Activated CD8-positive, alpha-beta memory T cell treated with anti-CD3 and anti-CD28 coated beads for 36 hours (primary cell): Measurements from ENCODE around the gene C6orf132. TPM values are rescaled to one million over a fixed set of nuclear protein-coding genes. Genes with fewer than 3 reads are reported as not detected.

Experiments used
- CTCF ChIA-PET: fragments of 350-600 bp; sonication (Branson Sonifier 250); formaldehyde crosslinking; loops from one replicate; lab custom pipeline; 2021; ENCODE audit warnings: antibody characterized with exemption; lab: Charles Lee
- POLR2A ChIA-PET: fragments of 350-600 bp; sonication (Branson Sonifier 250); formaldehyde crosslinking; loops from one replicate; lab custom pipeline; 2021; ENCODE audit warnings: antibody characterized with exemption; lab: Charles Lee
- total RNA-seq, 2 experiments: library from RNA; stranded (reverse); gene quantifications; one replicate each; pipeline ENCODE4 v1.2.3, GENCODE V29; 2021

The C6orf132 gene
- total RNA-seq, 2 experiments from 2014 or later = 0.21 to 0.23 TPM

DNA sequence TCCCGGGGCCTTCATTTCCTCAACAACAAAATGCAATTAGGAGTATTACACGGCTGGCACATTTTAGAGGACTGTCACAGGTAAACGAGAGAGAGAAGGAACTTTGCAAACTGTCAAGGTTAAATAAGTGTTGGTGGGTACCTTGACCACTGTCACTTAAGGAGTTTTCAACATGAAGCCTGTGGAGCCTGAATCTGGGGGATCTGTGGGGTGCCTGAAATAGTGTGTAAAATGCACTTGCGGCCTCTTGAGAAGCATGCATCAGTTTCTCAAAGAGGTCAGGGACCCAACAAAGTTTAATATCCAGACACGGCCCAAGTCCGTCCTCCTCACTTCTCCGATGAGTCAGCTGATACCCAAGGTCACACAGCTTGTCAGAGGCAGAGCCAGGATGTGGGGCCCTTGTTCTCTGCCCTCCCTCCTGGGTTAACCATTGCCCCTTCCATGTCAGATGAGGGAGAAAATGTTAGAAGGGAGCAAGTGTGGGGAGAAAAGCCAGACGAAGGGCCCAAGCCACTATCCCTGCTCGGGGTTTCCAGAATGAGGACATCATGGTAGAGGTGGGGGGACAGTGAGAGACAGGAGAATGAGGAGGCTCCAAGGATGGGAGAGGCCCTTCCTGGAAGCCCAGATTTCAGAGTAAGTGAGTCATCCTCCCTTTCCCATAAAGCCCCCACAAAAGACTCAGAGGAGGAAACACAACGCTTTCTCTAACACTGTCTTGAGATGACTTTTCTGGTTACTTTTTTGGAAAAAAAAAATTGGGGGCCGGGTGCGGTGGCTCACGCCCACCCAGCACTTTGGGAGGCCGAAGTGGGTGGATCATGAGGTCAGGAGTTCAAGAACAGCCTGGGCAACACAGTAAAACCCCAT lies 42.2 kb downstream of the C6orf132 start:
- CTCF ChIA-PET = interaction anchor here (0.6 kb wide), 1 partner anchor 247 kb away, joined by 4 read pairs; no protein-coding TSS in a partner anchor
- POLR2A ChIA-PET = interaction anchor here (0.7 to 1.3 kb wide), 2 partner anchors 50 to 463 kb away, joined by 3 to 5 read pairs; partner anchors contain the start of genes TAF8 and UBR2

DNA sequence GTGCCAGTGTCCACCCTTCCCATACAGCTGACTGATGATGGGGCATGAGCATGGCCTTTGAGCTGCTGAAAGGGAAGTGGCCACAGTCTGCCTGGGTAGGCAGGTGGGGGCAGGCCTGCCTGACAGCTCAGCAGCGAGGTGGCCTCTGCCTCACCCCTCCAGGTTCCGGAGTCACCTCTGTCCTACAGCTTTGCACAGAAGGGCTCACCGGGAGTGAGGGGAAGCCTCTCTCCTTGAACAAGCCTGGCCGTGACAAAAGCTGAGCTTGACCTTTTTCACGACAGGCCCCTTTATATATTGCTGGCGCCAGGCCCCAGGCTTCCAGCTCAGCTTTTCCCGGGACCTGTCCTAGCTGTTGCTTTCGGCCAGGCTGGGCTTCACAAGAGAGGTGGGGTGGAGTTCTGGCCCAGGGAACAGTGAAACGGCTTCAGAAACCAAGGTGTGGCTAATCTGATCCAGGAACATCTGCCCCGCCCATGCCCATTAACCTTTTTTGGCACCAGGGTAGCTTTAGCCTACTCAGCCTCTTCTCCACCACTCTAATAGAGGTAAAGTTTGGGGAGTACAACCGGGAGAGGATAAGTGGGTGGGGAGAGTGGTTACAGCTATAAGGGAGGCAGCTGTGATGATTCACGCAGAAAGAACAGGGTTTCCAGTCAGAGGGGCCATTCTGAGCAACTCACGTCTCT lies 42.9 kb downstream of the C6orf132 start:
- ChIA-PET CTCF (interaction anchor here (0.6 to 1.5 kb wide), 2 partner anchors 246 to 313 kb away, joined by 3 to 4 read pairs; no protein-coding TSS in a partner anchor), POLR2A (interaction anchor here (0.6 to 1.3 kb wide), 5 partner anchors 12 to 653 kb away, joined by 3 to 5 read pairs (median 3); partner anchors contain the start of genes TAF8 and UBR2)

DNA sequence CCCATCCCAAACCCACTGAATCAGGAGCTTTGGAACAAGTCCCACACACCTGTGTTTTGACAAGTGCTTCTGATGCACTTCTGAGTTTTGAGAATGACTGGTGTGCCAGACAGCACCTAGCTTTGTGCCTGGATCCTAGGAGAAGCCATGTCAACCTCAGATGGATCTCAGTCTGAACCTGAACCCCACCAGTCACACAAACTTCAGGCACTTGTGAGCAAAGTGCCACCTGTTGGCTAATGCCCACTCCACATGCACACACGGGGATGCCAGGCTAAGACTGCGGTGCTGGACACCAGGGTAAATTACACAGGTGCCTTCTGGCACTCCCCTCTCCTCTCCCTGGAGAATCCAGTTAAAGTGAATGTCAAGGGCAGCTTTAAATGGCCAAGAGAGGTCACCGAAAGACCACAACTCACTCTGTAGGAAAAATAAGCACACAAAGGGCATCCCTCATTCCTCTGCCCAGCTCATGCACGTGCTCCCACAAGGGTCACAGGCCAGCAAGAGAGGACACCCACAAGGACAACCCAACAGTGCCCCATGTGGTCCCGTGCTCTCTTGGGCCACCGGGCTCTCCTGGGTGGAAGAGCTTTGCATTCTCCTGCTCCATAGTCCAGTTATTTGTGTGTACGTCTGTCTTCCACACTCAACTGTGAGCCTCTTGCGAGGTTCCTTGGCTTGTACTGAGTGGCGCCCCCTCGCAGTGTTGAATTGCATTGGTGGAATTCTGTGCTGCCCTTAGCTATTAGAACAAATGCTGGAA lies 46.5 kb downstream of the C6orf132 start:
- ChIA-PET CTCF (interaction anchor here (0.7 to 6.3 kb wide), 2 partner anchors 8 to 27 kb away, joined by 3 to 33 read pairs; no protein-coding TSS in a partner anchor), POLR2A (no interaction called here)

DNA sequence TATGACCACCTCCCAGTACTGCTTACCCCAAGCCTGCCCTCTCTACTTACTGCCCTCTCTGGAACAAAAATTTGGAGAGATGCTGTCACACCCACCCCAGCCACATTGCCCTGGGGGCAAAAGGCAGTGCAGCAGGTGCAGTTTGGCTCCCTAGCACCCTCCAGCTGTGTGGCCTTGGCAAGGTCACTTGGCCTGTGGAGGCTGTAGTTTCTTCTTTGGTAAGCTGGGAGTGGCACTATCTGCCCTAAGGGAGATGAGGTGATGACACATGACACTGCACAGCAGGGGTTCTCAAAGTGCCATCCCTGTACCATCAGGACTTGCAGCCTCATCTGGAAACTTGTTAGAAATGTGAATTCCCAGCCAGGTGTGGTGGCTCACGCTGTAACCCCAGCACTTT lies 47.3 kb downstream of the C6orf132 start:
- ChIA-PET POLR2A (no interaction called here), CTCF (interaction anchor here (0.7 to 6.3 kb wide), 2 partner anchors 9 to 27 kb away, joined by 3 to 33 read pairs; no protein-coding TSS in a partner anchor)

DNA sequence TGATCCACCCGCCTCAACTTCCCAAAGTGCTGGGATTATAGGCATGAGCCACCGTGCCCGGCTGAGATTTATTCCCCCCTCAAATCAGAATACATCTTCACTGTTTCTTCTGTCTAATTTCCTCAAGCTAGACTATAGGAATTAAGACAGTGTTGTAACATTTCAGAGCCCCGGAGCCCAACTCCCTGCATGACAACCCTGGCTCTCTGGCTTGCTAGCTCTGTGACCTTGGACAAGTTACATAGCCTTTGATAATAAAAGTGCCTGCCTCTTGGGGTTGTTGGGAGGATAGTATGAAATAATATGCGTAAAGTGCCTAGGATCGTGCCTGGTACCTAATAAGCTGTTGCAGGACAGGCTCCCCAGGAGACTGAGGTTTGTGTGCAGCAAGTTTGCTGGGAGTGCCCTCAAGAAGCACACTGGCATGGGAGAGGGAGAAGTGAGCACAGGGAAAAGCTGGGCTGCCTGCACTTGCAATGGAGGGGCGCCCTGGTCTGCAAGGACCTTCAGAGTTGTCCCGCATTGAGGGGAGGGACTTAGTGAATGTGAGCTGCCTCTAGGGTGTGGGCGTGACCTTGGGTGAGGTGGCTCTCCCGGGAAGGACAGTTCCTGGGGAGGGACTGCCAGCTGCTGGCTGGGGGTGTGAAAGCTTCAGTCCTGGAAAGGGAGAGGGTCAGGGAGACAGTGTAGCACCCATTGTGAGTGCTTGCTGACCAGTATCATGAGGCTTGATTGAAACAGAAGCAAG lies 48.7 kb downstream of the C6orf132 start:
- POLR2A ChIA-PET = no interaction called here
- CTCF ChIA-PET = interaction anchor here (0.6 to 6.3 kb wide), 3 partner anchors 10 to 1654 kb away, joined by 3 to 33 read pairs (median 4); no protein-coding TSS in a partner anchor

DNA sequence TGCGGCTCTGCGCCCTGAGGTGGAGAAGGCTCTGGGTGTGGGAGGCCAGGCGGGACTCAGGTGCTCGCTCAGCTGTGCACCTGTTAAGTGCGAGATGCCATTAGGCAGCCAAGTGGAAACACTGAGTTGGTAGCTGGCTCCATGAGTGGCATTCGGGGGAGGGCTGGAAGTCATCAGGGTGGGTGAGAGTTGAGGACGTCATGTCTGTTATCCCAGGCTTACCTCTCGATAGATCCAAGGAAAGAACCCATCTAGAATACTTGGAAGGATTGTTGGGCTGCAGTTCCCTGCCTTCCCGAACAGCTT lies 50.7 kb downstream of the C6orf132 start:
- ChIA-PET CTCF (interaction anchor here (1.1 to 6.3 kb wide), 2 partner anchors 13 to 17 kb away, joined by 3 to 33 read pairs; no protein-coding TSS in a partner anchor), POLR2A (interaction anchor here (1.1 kb wide), 1 partner anchor 13 kb away, joined by 3 read pairs; no protein-coding TSS in a partner anchor)

DNA sequence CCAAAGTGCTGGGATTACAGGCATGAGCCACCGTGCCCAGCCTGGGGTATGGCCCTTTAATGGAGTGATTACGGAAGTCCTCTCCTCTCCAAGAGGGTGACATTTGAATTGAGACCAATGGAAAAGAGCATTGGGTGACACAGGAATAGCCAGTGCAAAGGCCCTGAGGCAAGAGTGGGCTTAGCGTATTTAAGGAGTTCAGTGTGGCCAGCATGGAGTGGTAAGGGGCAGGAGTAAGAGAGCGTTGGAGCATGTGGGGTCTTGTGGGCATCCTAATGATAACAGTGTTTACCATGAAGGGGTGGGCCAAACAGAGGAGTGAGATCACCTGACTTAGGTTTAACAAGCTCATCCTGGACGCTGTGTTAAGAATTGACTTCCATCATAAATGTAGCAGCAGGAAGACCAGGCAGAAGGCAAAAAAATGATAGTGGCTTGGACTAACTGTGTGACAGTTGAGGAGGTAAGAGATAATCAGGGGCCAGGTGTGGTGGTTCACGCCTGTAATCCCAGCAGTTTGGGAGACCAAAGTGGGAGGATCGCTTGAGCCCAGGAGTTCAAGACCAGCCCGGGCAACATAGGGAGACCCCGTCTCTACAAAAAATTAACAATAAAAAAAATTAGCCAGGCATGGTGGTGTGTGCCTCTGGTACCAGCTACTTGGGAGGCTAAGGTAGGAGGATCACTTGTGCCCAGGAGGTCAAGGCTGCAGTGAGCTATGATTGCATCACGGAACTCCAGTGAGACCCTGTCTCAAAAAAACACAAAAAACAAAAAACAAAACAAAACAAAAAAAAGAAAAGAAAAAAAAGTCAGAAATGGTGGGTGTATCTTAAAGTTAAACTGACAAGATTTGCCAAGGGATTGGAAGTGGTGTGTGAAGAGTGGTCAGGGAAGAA lies 51.4 kb downstream of the C6orf132 start:
- ChIA-PET POLR2A (no interaction called here), CTCF (interaction anchor here (1.1 to 6.3 kb wide), 2 partner anchors 13 to 16 kb away, joined by 3 to 33 read pairs; no protein-coding TSS in a partner anchor)

DNA sequence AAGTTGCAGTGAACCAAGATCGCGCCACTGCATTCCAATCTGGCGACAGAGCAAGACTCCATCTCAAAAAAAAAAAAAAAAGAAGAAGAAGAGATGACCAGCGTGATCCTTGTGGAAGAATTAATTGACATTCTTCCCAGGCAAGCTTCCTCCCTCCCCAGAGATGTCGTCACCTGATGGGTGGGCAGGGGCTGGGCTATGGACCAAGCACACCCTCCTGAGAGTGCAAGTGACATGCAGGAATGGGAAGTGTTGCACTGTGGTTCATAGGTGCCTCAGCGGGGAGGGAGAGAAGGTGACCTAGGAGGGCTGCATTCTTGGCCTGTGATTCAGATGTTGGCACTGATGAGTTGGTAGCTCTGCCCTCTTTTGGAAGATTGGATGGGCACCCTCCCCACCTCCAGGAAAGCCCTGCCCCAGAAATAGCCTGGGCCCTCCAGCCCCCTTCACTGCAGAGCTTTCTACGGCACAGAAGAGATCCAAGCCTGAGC lies 54.3 kb downstream of the C6orf132 start:
- ChIA-PET POLR2A (no interaction called here), CTCF (interaction anchor here (0.7 to 2.0 kb wide), 2 partner anchors 15 to 72 kb away, joined by 3 to 5 read pairs; no protein-coding TSS in a partner anchor)

DNA sequence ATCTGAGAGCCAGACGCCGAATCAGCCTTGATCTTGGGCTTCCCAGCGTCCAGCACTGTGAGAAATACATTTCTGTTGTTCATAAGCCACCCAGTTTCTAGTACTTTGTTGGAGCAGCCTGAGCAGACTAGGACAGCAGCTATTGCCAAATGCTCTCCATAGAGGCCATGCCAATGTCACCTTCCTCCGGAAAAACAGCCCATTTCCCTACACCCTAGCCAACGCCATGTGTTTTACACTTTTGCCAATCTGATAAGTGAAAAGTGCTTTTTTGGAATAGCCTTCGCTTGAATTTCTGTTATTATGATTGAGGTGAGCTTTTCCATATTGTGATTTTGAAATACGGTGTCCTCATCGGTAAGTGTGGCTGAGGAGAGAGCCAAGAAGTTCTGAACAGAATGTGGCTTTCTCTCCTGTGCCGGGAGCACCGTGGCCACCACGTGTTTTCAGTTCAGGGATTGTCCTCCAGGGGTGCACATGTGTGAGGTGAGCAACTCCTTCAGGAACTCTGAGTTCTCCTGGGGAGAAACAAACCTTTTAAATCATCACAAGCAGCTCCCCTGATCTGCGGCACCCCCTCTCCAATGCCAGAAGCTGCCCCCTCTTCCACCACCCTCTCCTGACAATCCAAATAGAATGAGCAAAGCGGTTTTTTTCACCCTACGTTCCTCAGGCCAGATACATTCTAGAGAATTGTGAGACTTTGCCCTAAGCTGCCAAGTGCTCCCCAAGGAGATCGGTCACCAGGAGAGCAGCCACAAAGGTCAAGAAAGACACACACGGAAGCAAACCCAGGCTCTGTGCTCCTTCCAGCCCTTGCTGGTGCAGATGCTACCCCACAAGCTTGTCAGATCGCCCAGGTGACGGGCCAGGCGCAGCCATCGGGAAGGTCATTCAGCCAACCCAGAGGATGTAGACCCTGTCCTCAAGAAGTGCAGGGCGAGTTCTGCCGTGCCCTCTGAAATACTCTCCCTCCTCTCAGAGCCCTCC lies 56.1 kb downstream of the C6orf132 start:
- POLR2A ChIA-PET = no interaction called here
- CTCF ChIA-PET = interaction anchor here (1.4 kb wide), 1 partner anchor 18 kb away, joined by 5 read pairs; no protein-coding TSS in a partner anchor

DNA sequence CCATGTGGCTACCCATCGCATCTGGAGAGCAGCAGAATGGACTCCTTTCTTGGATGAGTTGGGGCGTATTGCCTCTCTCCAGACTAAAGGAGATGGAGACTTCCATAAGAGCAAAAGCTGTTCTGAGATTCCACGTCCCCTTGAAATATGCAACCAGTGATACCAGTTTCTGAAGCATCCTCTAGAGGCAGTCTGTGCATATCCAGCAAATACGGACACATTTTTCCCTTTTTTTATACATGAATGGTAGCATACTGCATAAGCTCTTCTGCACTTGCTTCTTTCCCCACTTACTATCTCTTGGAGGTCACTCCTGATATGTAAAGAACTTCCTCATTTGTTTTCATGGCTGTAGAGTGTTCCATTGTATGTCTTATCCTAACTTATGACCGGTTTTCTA lies 57.5 kb downstream of the C6orf132 start:
- CTCF ChIA-PET = interaction anchor here (0.8 to 1.4 kb wide), 2 partner anchors 20 to 175 kb away, joined by 3 to 5 read pairs; no protein-coding TSS in a partner anchor
- POLR2A ChIA-PET = no interaction called here

DNA sequence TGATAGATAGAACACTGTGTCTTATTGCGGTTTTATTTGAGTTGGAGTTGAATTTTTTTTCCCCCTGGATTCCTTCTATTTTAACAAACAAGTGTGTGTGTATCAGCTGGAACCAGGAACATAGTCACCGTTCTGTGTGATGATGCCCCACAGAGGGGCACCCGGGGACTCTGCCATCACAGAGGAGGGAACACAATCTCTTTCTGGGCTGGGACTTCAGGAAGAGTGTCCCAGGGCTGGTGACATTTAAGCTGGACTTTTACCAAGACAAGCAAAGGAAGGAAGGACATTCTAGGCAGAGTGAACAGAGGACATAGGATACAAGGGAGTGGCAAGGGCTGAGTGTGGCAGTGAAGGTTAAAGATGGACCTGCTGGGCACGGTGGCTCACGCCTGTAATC lies 58.9 kb downstream of the C6orf132 start:
- POLR2A ChIA-PET = interaction anchor here (0.7 kb wide), 1 partner anchor 94 kb away, joined by 4 read pairs; no protein-coding TSS in a partner anchor
- CTCF ChIA-PET = interaction anchor here (1.0 to 3.1 kb wide), 3 partner anchors 9 to 297 kb away, joined by 3 to 13 read pairs (median 3); no protein-coding TSS in a partner anchor

DNA sequence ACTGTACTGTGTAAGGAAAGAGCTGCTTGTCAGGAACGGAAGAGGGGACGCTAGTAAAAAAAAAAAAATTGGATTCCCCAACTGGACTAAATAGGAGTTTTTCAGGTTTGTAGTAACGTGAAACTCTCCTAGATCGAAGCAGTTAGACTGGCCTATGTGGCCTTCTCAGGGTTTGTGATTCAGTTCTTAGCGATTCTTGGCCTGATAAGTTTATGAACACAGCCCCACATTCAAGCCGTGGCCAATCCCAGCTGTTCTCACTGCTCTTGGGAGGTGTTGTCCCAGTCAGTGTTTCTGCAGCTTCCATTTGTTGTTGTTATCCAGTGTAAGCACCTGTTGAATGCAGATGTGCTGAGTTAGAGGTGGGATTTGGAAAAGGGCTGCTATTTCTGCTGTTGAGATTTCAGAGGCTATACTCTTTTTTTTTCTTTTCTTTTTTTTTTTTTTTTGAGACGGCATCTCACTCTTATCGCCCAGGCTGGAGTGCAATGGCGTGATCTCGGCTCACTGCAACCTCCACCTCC lies 62.4 kb downstream of the C6orf132 start:
- CTCF ChIA-PET = interaction anchor here (0.7 to 4.9 kb wide), 3 partner anchors 24 to 1217 kb away, joined by 3 to 19 read pairs (median 3); partner anchors contain the start of gene TOMM6
- POLR2A ChIA-PET = interaction anchor here (0.7 kb wide), 2 partner anchors 68 to 100 kb away, joined by 4 read pairs; no protein-coding TSS in a partner anchor

DNA sequence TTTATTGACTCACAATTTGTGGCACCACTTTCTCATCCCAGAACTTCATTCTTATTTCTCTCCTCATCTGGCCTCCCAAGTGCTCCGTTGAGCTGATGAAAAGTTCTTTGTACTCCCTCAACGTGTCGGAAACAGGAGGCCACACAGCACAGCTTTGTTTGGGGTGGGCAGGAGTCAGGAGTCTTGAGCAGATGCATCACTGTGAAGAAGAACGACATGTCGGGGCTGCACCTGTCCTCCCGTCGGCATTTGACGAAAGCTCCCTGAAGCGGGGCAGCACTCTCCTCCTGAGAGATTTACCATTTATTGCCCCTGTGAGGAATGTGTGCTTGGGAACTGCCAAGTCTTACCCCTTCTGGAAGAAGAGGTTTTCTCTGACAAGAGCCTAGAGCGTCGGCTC lies 64.0 kb downstream of the C6orf132 start:
- ChIA-PET POLR2A (no interaction called here), CTCF (interaction anchor here (4.9 kb wide), 1 partner anchor 26 kb away, joined by 19 read pairs; no protein-coding TSS in a partner anchor)

DNA sequence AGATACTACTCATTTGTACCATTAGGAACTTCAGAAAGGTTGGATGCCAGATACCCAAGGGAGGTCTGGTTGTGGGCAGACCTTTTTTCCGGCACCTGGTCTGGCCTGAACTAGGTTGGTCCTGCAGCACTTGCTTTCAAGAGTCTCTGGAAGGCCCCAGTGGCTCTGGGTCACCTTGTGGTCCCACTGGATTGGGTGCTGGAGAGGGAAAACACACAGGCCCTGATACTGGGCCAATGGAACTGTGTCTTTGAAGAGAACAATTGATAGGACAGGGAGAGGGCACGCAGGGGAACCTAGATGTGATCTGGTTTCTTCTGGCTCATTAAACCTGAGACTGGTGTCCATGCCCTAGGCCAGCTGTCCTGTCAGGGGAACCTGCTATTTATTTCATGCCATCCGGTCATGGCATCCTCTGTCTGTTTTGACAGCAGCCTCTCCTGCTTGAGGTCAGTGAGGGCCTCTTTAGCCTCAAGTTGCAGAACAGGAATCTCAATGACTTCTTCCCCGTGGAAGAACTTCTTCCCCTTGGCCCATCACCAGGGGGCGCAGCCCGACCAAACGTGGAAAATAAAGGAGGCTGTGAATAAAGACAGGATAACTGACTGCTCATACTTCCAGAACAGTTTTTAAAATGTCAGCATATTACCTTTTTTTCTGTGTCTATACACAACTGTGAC lies 67.1 kb downstream of the C6orf132 start:
- CTCF ChIA-PET = interaction anchor here (0.7 to 4.6 kb wide), 6 partner anchors 17 to 142 kb away, joined by 3 to 24 read pairs (median 3); no protein-coding TSS in a partner anchor
- POLR2A ChIA-PET = no interaction called here
